ENCODE measurements around the gene RTN4.
A peak's percentile ranks its signal among the peaks of the same experiment; 100 is the strongest.

RTN4 gene

DNA sequence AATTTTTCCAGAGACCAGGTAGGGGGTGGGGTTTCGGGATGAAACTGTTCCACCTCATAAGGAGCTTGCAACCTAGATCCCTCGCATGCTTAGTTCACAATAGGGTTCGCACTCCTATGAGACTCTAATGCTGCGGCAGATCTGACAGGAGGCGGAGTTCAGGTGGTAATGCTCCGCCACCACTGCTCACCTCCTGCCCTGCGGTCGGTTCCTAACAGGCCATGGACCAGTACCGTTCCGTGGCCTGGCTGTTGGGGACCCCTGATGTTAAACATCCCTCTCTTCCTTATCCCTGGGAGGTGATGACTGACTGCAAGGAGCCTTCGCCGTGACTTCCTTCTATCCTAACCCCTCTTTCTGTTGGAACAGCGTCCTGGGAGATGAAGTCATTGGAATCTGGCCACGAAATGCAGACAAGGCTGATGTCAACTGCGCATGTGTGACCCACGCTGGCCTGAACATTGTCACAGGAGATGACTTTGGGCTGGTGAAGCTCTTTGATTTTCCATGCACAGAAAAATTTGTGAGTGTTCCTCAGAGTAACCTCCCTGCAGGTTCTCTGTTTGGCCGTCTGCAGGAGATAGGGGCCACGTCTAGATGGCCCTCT is 82.4 kb downstream of the RTN4 start:
- peaks cover 5% of the 10 kb centered on the region for H3K4me1 Mint-ChIP-seq
- TF ChIP-seq, protein P1, sequence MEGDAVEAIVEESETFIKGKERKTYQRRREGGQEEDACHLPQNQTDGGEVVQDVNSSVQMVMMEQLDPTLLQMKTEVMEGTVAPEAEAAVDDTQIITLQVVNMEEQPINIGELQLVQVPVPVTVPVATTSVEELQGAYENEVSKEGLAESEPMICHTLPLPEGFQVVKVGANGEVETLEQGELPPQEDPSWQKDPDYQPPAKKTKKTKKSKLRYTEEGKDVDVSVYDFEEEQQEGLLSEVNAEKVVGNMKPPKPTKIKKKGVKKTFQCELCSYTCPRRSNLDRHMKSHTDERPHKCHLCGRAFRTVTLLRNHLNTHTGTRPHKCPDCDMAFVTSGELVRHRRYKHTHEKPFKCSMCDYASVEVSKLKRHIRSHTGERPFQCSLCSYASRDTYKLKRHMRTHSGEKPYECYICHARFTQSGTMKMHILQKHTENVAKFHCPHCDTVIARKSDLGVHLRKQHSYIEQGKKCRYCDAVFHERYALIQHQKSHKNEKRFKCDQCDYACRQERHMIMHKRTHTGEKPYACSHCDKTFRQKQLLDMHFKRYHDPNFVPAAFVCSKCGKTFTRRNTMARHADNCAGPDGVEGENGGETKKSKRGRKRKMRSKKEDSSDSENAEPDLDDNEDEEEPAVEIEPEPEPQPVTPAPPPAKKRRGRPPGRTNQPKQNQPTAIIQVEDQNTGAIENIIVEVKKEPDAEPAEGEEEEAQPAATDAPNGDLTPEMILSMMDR (IDR thresholded peaks at IDR 0.05) = no peak
- no peak for DNase-seq
- peaks cover 3% of the 10 kb centered on the region for H3K27me3 Mint-ChIP-seq (ENCODE audit: low read depth, poor library complexity)
- H3K36me3 Mint-ChIP-seq (ENCODE audit: low read depth) = peaks cover 58% of the 10 kb centered on the region
- peak overlapping the region; percentile 92 for H3K27ac Mint-ChIP-seq
- H3K9me3 Mint-ChIP-seq = no peaks in the 10 kb centered on the region
- H3K4me3 Mint-ChIP-seq = no peak overlapping the region

DNA sequence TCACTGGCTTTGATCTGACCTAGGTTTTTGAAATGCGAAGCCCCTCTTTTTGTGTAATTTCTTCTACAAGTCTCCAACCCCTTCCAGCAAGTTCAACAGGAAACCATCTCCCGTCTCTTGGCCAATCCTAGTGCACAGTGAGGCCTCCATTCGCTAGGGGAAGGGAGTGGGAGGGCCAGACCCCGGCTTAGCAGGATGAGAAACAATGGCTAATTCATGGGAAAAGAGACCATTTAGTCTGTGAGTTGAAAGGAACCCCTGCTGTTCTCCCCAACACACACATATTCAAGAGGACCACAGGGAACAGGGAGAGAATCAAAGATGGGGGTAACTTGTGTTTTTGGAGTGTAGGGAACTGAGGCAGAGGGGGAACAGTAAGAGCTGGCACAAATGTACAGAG is 83.0 kb downstream of the RTN4 start:
- Mint-ChIP-seq H3K9me3 (no peaks in the 10 kb centered on the region), H3K4me3 (no peak overlapping the region), H3K36me3 (ENCODE audit: low read depth) (peaks cover 54% of the 10 kb centered on the region), H3K4me1 (peaks cover 5% of the 10 kb centered on the region), H3K27me3 (ENCODE audit: low read depth, poor library complexity) (peaks cover 3% of the 10 kb centered on the region), H3K27ac (peak overlapping the region; percentile 50)
- TF ChIP-seq, protein P1 (IDR thresholded peaks at IDR 0.05) = no peak
- no peak for DNase-seq

DNA sequence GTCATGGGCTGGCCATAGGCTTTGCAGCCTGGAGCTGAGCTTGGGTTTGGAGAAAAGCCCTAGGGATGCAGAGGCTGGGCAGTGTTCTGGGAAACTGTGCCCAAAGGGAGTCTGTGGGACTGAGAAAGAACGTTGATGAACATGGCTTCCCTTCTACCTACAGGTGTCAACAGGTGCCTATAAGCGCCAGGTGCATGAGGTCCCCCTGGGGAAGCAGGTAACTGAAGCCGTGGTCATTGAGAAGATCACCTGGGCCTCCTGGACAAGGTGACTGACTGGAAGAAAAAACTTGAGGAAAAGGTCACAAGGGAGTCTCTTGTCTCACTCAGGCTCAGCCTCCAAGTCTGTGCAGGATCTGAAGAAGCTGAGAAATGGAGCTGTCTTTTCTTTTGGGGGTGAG is 83.4 kb downstream of the RTN4 start:
- TF ChIP-seq, protein P1 (IDR thresholded peaks at IDR 0.05) = no peak
- Mint-ChIP-seq H3K9me3 (no peaks in the 10 kb centered on the region), H3K27me3 (ENCODE audit: low read depth, poor library complexity) (peaks cover 3% of the 10 kb centered on the region), H3K36me3 (ENCODE audit: low read depth) (peaks cover 54% of the 10 kb centered on the region), H3K27ac (no peak overlapping the region), H3K4me1 (peaks cover 5% of the 10 kb centered on the region), H3K4me3 (no peak overlapping the region)
- DNase-seq = no peak

DNA sequence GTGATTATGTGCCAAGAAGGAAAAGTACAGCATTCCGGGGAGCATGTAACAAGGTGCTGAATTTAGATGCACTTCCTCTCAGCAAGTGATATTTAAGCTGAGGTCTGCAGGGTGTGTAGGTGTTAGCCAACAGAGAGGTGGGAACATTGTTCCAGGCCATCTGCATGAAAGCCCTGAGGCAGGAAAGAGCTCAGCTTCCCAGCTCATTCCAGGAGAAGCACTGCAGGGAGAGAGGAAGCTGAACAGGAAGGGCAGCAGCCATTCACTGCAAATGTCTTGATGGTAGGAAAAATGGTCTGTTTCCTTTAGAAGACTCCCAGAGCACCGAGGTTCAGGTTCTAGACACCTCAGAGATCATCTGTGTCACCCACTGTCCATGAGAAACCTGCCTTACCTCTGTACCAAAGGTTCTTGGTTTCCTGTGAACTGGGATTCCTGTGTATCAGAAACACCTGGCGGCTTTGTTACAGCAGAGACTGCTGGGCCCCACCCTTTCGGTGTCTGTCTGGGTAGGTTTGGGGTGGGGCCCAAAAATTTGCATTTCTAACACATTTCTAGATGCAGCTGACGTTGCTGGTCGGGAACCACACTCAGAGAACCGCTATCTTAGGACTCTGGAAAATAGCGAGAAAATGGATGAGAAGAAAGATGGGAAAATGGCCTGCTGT is 84.0 kb downstream of the RTN4 start:
- H3K27me3 Mint-ChIP-seq (ENCODE audit: low read depth, poor library complexity) = peaks cover 3% of the 10 kb centered on the region
- H3K36me3 Mint-ChIP-seq (ENCODE audit: low read depth) = peaks cover 48% of the 10 kb centered on the region
- no peak overlapping the region for H3K27ac Mint-ChIP-seq
- H3K9me3 Mint-ChIP-seq = no peaks in the 10 kb centered on the region
- H3K4me3 Mint-ChIP-seq = no peak overlapping the region
- peaks cover 5% of the 10 kb centered on the region for H3K4me1 Mint-ChIP-seq
- no peak for DNase-seq
- TF ChIP-seq, protein P1 (IDR thresholded peaks at IDR 0.05) = no peak

DNA sequence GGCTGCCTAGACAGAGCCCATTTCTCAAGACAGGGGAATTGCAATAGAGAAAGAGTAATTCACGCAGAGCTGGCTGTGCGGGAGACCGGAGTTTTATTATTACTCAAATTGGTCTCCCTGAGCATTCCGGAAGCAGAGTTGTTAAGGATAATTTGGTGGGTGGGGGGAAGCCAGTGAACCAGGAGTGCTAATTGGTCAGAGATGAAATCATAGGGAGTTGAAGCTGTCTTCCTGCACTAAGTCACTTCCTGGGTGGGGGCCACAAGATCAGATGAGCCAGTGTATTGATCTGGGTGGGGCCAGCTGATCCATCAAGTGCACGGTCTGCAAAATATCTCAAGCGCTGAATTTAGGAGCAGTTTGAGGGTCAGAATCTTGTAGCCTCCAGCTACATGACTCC is 84.8 kb downstream of the RTN4 start:
- TF ChIP-seq, protein P1 (IDR thresholded peaks at IDR 0.05) = no peak
- Mint-ChIP-seq H3K9me3 (no peaks in the 10 kb centered on the region), H3K27me3 (ENCODE audit: low read depth, poor library complexity) (peaks cover 3% of the 10 kb centered on the region), H3K27ac (peak overlapping the region; percentile 92), H3K4me3 (no peak overlapping the region), H3K4me1 (peaks cover 8% of the 10 kb centered on the region), H3K36me3 (ENCODE audit: low read depth) (peaks cover 47% of the 10 kb centered on the region)
- no peak for DNase-seq

DNA sequence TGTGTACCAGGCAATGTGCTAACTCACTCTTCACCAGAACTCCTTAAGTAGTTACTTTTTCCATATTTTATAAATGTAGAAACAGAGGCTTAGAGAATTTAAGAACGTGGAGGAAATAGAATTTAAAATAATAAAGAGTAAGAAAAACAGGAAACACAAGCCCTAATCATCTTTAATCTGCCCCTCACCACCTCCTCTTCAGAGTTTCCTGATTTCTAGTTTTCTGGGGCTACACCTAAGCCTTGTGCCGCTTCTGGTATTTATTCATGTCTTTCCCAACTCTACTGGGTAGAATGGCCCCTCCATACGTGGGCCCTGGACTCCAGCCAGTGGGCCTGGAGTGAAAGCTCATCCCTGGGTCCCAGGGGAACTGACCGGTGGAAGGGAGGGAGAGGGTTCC is 85.4 kb downstream of the RTN4 start:
- Mint-ChIP-seq H3K36me3 (ENCODE audit: low read depth) (peaks cover 42% of the 10 kb centered on the region), H3K27ac (peak overlapping the region; percentile 92), H3K4me1 (peaks cover 14% of the 10 kb centered on the region), H3K4me3 (no peak overlapping the region), H3K9me3 (no peaks in the 10 kb centered on the region), H3K27me3 (ENCODE audit: low read depth, poor library complexity) (peaks cover 3% of the 10 kb centered on the region)
- TF ChIP-seq, protein P1 (IDR thresholded peaks at IDR 0.05) = no peak
- no peak for DNase-seq
